H1 (cell line): ENCODE measurements around the gene CD99. TPM values are rescaled to one million over a fixed set of nuclear protein-coding genes. Genes with fewer than 3 reads are reported as not detected.

Experiments used
- CTCF ChIA-PET: fragments of 300-600 bp; sonication (Branson Sonifier 250); formaldehyde crosslinking; loops from one replicate; lab custom pipeline; 2021; ENCODE audit not compliant: partially characterized antibody; lab: Charles Lee
- POLR2A ChIA-PET: fragments of 300-600 bp; sonication (Branson Sonifier 250); formaldehyde crosslinking; loops from one replicate; lab custom pipeline; 2021; ENCODE audit warnings: inconsistent platforms; ENCODE audit not compliant: partially characterized antibody; lab: Charles Lee
- DNase-seq, 2 experiments: peaks; one replicate each; pipeline versions ENCODE4 v3.0.0 to v3.0.0-alpha.2; 2010 to 2022; ENCODE audit warnings: low spot score in 2 of 2, low read depth in 1 of 2, mixed read lengths in 1 of 2
- FAIRE-seq: peaks from 2 replicates; lab custom pipeline; 2011; peaks lifted over from hg19 to GRCh38; lab: Jason Lieb, UNC
- H2AFZ ChIP-seq: 2 replicates; pipeline ENCODE4 v1.8.1; 2012; ENCODE audit warnings: low read length, inconsistent platforms
- H2AK5ac ChIP-seq: 2 replicates; pipeline ENCODE4 v1.6.1; 2013; ENCODE audit warnings: low read depth, low read length
- H2BK120ac ChIP-seq: replicated peaks from 2 replicates; pipeline ENCODE3; 2013; ENCODE audit warnings: low read depth, low read length, inconsistent platforms
- H2BK12ac ChIP-seq: 2 replicates; pipeline ENCODE4 v1.6.1; 2013; ENCODE audit warnings: low read depth, low read length
- H2BK15ac ChIP-seq: 2 replicates; pipeline ENCODE4 v1.6.1; 2013; ENCODE audit warnings: low read length
- H2BK20ac ChIP-seq: 2 replicates; pipeline ENCODE4 v1.6.1; 2013; ENCODE audit warnings: low read length
- H2BK5ac ChIP-seq: 2 replicates; pipeline ENCODE4 v1.6.1; 2013; ENCODE audit warnings: low read depth, low read length
- H3K14ac ChIP-seq: 2 replicates; pipeline ENCODE4 v1.6.1; 2013; ENCODE audit warnings: inconsistent platforms; ENCODE audit not compliant: insufficient read length
- H3K18ac ChIP-seq: 2 replicates; pipeline ENCODE4 v1.6.1; 2013; ENCODE audit warnings: low read length; ENCODE audit errors: extremely low read depth
- H3K23ac ChIP-seq: 2 replicates; pipeline ENCODE4 v1.6.1; 2013; ENCODE audit warnings: inconsistent platforms; ENCODE audit not compliant: insufficient read length
- H3K23me2 ChIP-seq: 2 replicates; pipeline ENCODE4 v1.6.1; 2013; ENCODE audit warnings: low read depth, low read length
- H3K27ac ChIP-seq: 2 replicates; pipeline ENCODE4 v1.6.1; 2011; ENCODE audit warnings: low read depth, low read length, inconsistent platforms
- H3K27me3 ChIP-seq, 4 experiments: replicated peaks in 1 of 4; 1 replicate in 1 of 4; 2 replicates in 3 of 4; pipeline versions ENCODE4 v1.6.1 to v1.8.1; 2011 to 2013; ENCODE audit warnings: low read length in 3 of 4, mild to moderate bottlenecking in 3 of 4, inconsistent platforms in 2 of 4, mixed read lengths in 2 of 4, moderate library complexity in 1 of 4; ENCODE audit not compliant: control insufficient read depth in 3 of 4, insufficient read depth in 3 of 4; ENCODE audit errors: extremely low read depth in 1 of 4
- H3K36me3 ChIP-seq, 4 experiments: 2 replicates each; pipeline versions ENCODE4 v1.6.1 to v1.8.1; 2011 to 2013; ENCODE audit warnings: mild to moderate bottlenecking in 4 of 4, low read length in 3 of 4, moderate library complexity in 2 of 4, control low read depth in 1 of 4, inconsistent platforms in 1 of 4; ENCODE audit not compliant: insufficient read depth in 4 of 4, control insufficient read depth in 2 of 4
- H3K4ac ChIP-seq: replicated peaks from 2 replicates; pipeline ENCODE3; 2013; ENCODE audit warnings: low read length, low read depth, mixed read lengths, inconsistent platforms; ENCODE audit not compliant: insufficient read length
- H3K4me1 ChIP-seq, 4 experiments: replicated peaks in 1 of 4; 1 replicate in 1 of 4; 2 replicates in 3 of 4; pipeline versions ENCODE4 v1.6.1 to v1.8.1; 2011 to 2013; ENCODE audit warnings: low read length in 3 of 4, inconsistent platforms in 2 of 4, mixed read lengths in 1 of 4; ENCODE audit not compliant: insufficient read depth in 4 of 4, control insufficient read depth in 3 of 4
- H3K4me2 ChIP-seq, 2 experiments: 2 replicates each; pipeline versions ENCODE4 v1.6.1 to v1.8.1; 2011 to 2013; ENCODE audit warnings: low read depth in 2 of 2, low read length in 2 of 2, control low read depth in 1 of 2, inconsistent platforms in 1 of 2, mild to moderate bottlenecking in 1 of 2; ENCODE audit not compliant: insufficient read depth in 1 of 2
- H3K4me3 ChIP-seq, 4 experiments: fragments of 200-600, 300-600 bp in 1 of 4; sonication (generic), shearing (Covaris generic), sonication (Bioruptor Twin) in 1 of 4; 2 replicates each; pipeline versions ENCODE4 v1.5.1 to v1.8.1; 2011 to 2016; ENCODE audit warnings: low read length in 4 of 4, low read depth in 3 of 4, control low read depth in 2 of 4, inconsistent platforms in 2 of 4, mild to moderate bottlenecking in 2 of 4, mixed read lengths in 1 of 4, moderate library complexity in 1 of 4; ENCODE audit not compliant: insufficient read depth in 2 of 4; ENCODE audit errors: extremely low read depth in 1 of 4
- H3K56ac ChIP-seq: replicated peaks from 2 replicates; pipeline ENCODE3; 2013; ENCODE audit warnings: low read depth, mild to moderate bottlenecking, mixed read lengths, low read length, inconsistent platforms; ENCODE audit not compliant: insufficient read length
- H3K79me1 ChIP-seq: 2 replicates; pipeline ENCODE4 v1.6.1; 2013; ENCODE audit warnings: low read depth, low read length, control low read depth
- H3K79me2 ChIP-seq, 2 experiments: 2 replicates each; pipeline versions ENCODE4 v1.6.1 to v1.8.1; 2012 to 2013; ENCODE audit warnings: low read length in 2 of 2, mild to moderate bottlenecking in 2 of 2, inconsistent platforms in 1 of 2; ENCODE audit not compliant: insufficient read depth in 2 of 2, control insufficient read depth in 1 of 2
- H3K9ac ChIP-seq, 4 experiments: replicated peaks in 1 of 4; 1 replicate in 1 of 4; 2 replicates in 3 of 4; pipeline versions ENCODE4 v1.6.1 to v1.8.1; 2011 to 2013; ENCODE audit warnings: low read depth in 3 of 4, low read length in 3 of 4, control low read depth in 2 of 4, mild to moderate bottlenecking in 2 of 4, moderate library complexity in 2 of 4, inconsistent platforms in 1 of 4; ENCODE audit errors: extremely low read depth in 1 of 4
- H3K9me3 ChIP-seq, 2 experiments: 2 replicates each; pipeline versions ENCODE4 v1.6.1 to v1.8.1; 2012 to 2013; ENCODE audit warnings: mild to moderate bottlenecking in 2 of 2, moderate library complexity in 2 of 2, control low read depth in 1 of 2, inconsistent platforms in 1 of 2, low read depth in 1 of 2, low read length in 1 of 2, mixed read lengths in 1 of 2; ENCODE audit not compliant: insufficient read depth in 2 of 2
- H4K20me1 ChIP-seq, 2 experiments: replicated peaks in 1 of 2; 2 replicates each; pipeline versions ENCODE3 to v1.8.1; 2011 to 2013; ENCODE audit warnings: inconsistent platforms in 2 of 2, low read length in 2 of 2, mild to moderate bottlenecking in 1 of 2; ENCODE audit not compliant: insufficient read depth in 2 of 2, control insufficient read depth in 1 of 2
- H4K5ac ChIP-seq: 2 replicates; pipeline ENCODE4 v1.6.1; 2013; ENCODE audit warnings: low read length, low read depth, mixed read lengths, inconsistent platforms; ENCODE audit not compliant: insufficient read length
- H4K8ac ChIP-seq: 2 replicates; pipeline ENCODE4 v1.8.0; 2013; ENCODE audit warnings: mild to moderate bottlenecking, moderate library complexity, low read length, inconsistent platforms; ENCODE audit not compliant: insufficient read depth; ENCODE audit errors: extremely low read depth
- H4K91ac ChIP-seq: replicated peaks from 2 replicates; pipeline ENCODE3; 2013; ENCODE audit warnings: low read length, mixed read lengths, inconsistent platforms; ENCODE audit not compliant: insufficient read length
- EGR1 ChIP-seq: IDR thresholded peaks from 2 replicates; pipeline ENCODE4 v1.6.1; 2011; ENCODE audit warnings: low read depth, low read length, borderline replicate concordance
- HDAC6 ChIP-seq: IDR thresholded peaks from one replicate; pipeline ENCODE4 v1.7.1; 2012; ENCODE audit warnings: low read depth, mild to moderate bottlenecking, inconsistent platforms, low read length, moderate library complexity
- JUN ChIP-seq: IDR thresholded peaks from 2 replicates; pipeline ENCODE4 v1.6.1; 2011; ENCODE audit warnings: low read depth, mild to moderate bottlenecking, improper control_type of control experiment, low read length
- KDM1A ChIP-seq: fragments of 200-600, 300-600 bp; sonication (generic); IDR thresholded peaks from 2 replicates; pipeline ENCODE4 v1.7.1; 2016; ENCODE audit warnings: mild to moderate bottlenecking, low read length, borderline replicate concordance
- KDM4A ChIP-seq: IDR thresholded peaks from one replicate; pipeline ENCODE4 v1.7.1; 2012; ENCODE audit warnings: low read depth, mild to moderate bottlenecking, moderate library complexity, low read length, inconsistent platforms; ENCODE audit not compliant: severe bottlenecking
- MAFK ChIP-seq: IDR thresholded peaks from 2 replicates; pipeline ENCODE4 v1.6.1; 2012; ENCODE audit warnings: low read depth, mild to moderate bottlenecking, improper control_type of control experiment, low read length
- NRF1 ChIP-seq: IDR thresholded peaks from 2 replicates; pipeline ENCODE4 v1.6.1; 2011; ENCODE audit warnings: mild to moderate bottlenecking, low read depth, low read length, improper control_type of control experiment
- POLR2A ChIP-seq, 2 experiments: IDR thresholded peaks; 1 replicate in 1 of 2; 2 replicates in 1 of 2; pipeline ENCODE4 v1.6.1; 2011; ENCODE audit warnings: low read depth in 2 of 2, low read length in 2 of 2, mild to moderate bottlenecking in 2 of 2; ENCODE audit errors: control extremely low read depth in 1 of 2
- POLR2AphosphoS5 ChIP-seq: IDR thresholded peaks from 2 replicates; pipeline ENCODE4 v1.6.1; 2011; ENCODE audit warnings: low read depth, low read length
- SIRT6 ChIP-seq: IDR thresholded peaks from one replicate; pipeline ENCODE4 v1.7.1; 2012; ENCODE audit warnings: low read length, inconsistent platforms
- YY1 ChIP-seq: IDR thresholded peaks from 2 replicates; pipeline ENCODE4 v1.6.1; 2011; ENCODE audit warnings: low read depth, mild to moderate bottlenecking, low read length
- WGBS, 2 experiments: shearing (Covaris generic) in 1 of 2; methylation state at CpG; one replicate each; pipeline versions ENCODE4 v1.1.6 to v1.1.7; 2013 to 2015; ENCODE audit warnings: low lambda C conversion rate in 2 of 2, mixed read lengths in 2 of 2, inconsistent platforms in 1 of 2, low coverage in 1 of 2, missing lambda C conversion rate in 1 of 2; ENCODE audit not compliant: insufficient replicate concordance in 2 of 2, insufficient coverage in 1 of 2, insufficient read length in 1 of 2; ENCODE audit errors: extremely low coverage in 1 of 2, missing lambda C conversion rate in 1 of 2; 5-methylcytosine and 5-hydroxymethylcytosine counted together
- polyA plus RNA-seq, 7 experiments: library from polyadenylated mRNA; depleted of rRNA in 3 of 7; stranded (reverse) in 5 of 7; unstranded in 2 of 7; fragments of >200 nt in 5 of 7; fragments of 200-250 nt in 2 of 7; gene quantifications; 1 replicate in 5 of 7; 2 replicates in 1 of 7; 4 replicates in 1 of 7; pipeline versions ENCODE4 v1.2.1 to v1.2.3, GENCODE V29; 2011 to 2013; ENCODE audit warnings: missing spikeins in 2 of 7, mixed read lengths in 2 of 7
- total RNA-seq: library from RNA; stranded (reverse); fragmentation: NEBNext Ultra II Directional; extraction: Animal tissue kit (Norgen Biotek cat#: 25700); gene quantifications from 2 replicates; pipeline ENCODE4 v1.2.1, GENCODE V29; 2021
- TF ChIP-seq, protein P1 (sequence below), 3 experiments: IDR thresholded peaks; 1 replicate in 2 of 3; 2 replicates in 1 of 3; pipeline versions ENCODE4 v1.5.1 to v1.6.1; 2011; ENCODE audit warnings: low read length in 3 of 3, mild to moderate bottlenecking in 3 of 3, inconsistent platforms in 2 of 3, low read depth in 1 of 3, moderate library complexity in 1 of 3; ENCODE audit not compliant: insufficient read depth in 1 of 3; ENCODE audit errors: control extremely low read depth in 1 of 3

The CD99 gene
- total and polyA plus RNA-seq, 2 of the 8 experiments (the other 6 are each of a cell fraction or from before 2014, with no cell fraction given), result 30.1 to 47.8 TPM

DNA sequence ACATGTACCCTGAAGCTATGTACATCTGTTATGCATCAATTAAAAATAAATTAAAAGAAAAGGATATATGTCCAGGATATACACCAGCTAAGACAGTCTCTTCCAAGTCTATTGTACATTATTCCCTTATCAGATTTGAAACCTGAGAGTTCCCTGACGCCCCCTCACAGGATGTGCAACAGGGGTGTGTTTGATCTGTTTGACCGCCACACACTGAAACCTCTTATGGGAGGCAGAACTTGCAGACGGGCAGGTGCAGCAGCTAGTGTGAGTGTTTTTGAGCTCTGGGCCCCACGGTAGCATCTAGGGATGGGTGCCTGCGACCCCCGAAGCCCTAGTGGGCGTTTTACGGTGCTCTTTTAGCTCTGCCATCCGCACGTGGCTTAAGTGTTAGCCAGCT lies 65.5 kb downstream of the CD99 start:
- H2BK5ac ChIP-seq, result no peak overlapping the region
- no peaks in the 10 kb centered on the region for H3K79me1 ChIP-seq
- H2BK20ac ChIP-seq, result no peak overlapping the region
- ChIA-PET CTCF (no interaction called here), POLR2A (no interaction called here)
- H3K18ac ChIP-seq, result no peak overlapping the region
- H3K4me2 ChIP-seq, result no peak overlapping the region
- no peak overlapping the region for H3K9ac ChIP-seq
- H4K20me1 ChIP-seq, result no peaks in the 10 kb centered on the region
- H2AK5ac ChIP-seq, result no peak overlapping the region
- H2BK120ac ChIP-seq, result no peak overlapping the region
- H2BK12ac ChIP-seq, result no peak overlapping the region
- no peak overlapping the region for H3K56ac ChIP-seq
- peaks cover 0 to 3% (median 0%) of the 10 kb centered on the region in 4 experiments; a peak in 1 of 7 replicates for H3K4me1 ChIP-seq
- H2BK15ac ChIP-seq, result no peak overlapping the region
- H3K36me3 ChIP-seq, result no peaks in the 10 kb centered on the region
- H3K4ac ChIP-seq, result no peak overlapping the region
- no peaks in the 10 kb centered on the region for H3K79me2 ChIP-seq
- H3K14ac ChIP-seq, result no peak overlapping the region
- H3K27ac ChIP-seq, result no peak overlapping the region
- no peak for DNase-seq
- WGBS, 2 experiments, result 80% methylated on average over 10 of the region's 10 CpGs; no CpG with 5 or more reads in 1 of the 2 experiments
- no peak for FAIRE-seq
- no peak overlapping the region for H3K4me3 ChIP-seq
- no peak overlapping the region for H2AFZ ChIP-seq
- H3K27me3 ChIP-seq, result no peaks in the 10 kb centered on the region
- H3K23me2 ChIP-seq, result no peaks in the 10 kb centered on the region
- no peak overlapping the region for H4K5ac ChIP-seq
- no peak overlapping the region for H4K8ac ChIP-seq
- 0 out of 4 replicates have a peak, but pooled peaks cover 0 to 3% of the 10 kb centered on the region in 2 experiments for H3K9me3 ChIP-seq
- H4K91ac ChIP-seq, result no peak overlapping the region
- no peak overlapping the region for H3K23ac ChIP-seq
- TF ChIP-seq KDM1A (no peak), YY1 (no peak), POLR2AphosphoS5 (no peak), EGR1 (no peak), POLR2A (IDR thresholded peaks at IDR 0.05; ENCODE audit: control extremely low read depth in 1 of 2, low read depth in 2 of 2, low read length in 2 of 2) (no peak), JUN (no peak), MAFK (no peak), NRF1 (no peak), SIRT6 (no peak), KDM4A (no peak), HDAC6 (no peak)
- TF ChIP-seq, protein P1, sequence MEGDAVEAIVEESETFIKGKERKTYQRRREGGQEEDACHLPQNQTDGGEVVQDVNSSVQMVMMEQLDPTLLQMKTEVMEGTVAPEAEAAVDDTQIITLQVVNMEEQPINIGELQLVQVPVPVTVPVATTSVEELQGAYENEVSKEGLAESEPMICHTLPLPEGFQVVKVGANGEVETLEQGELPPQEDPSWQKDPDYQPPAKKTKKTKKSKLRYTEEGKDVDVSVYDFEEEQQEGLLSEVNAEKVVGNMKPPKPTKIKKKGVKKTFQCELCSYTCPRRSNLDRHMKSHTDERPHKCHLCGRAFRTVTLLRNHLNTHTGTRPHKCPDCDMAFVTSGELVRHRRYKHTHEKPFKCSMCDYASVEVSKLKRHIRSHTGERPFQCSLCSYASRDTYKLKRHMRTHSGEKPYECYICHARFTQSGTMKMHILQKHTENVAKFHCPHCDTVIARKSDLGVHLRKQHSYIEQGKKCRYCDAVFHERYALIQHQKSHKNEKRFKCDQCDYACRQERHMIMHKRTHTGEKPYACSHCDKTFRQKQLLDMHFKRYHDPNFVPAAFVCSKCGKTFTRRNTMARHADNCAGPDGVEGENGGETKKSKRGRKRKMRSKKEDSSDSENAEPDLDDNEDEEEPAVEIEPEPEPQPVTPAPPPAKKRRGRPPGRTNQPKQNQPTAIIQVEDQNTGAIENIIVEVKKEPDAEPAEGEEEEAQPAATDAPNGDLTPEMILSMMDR (IDR thresholded peaks at IDR 0.05; ENCODE audit: control extremely low read depth in 1 of 3, insufficient read depth in 1 of 3, low read depth in 1 of 3, low read length in 3 of 3), result no peak
